NCI-H446 (cell line): ENCODE data around the gene FUBP3.
A peak's percentile ranks its signal among the peaks of the same experiment; 100 is the strongest.

Experiments
- DNase-seq, 2 experiments: peaks; one replicate each; lab custom pipeline; 2025; lab: John Stamatoyannopoulos, UW

The FUBP3 gene

GRCh38 chr9:130662099-130662969 lies 83.0 kb downstream of the FUBP3 start:
- no peak for DNase-seq

DNA sequence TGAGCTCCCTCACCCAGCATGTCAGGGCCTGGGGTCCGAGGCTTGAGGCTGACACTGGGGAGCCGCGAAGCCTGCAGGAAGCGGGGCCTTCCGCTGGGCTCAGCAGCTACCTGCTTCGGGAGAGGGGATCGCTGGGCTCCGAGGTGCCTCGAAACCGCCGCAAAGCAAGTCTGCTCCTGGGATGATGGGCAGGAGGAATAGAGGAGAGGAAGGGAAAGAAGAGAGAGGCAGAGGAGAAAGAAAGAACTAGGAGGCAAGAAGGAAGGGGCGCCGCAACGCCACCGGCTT lies 83.5 kb downstream of the FUBP3 start:
- no peak for DNase-seq

- DNase-seq, result no peak
Measured at GRCh38 chr9:130663258-130663976, 84.0 kb downstream of the FUBP3 start.

DNA sequence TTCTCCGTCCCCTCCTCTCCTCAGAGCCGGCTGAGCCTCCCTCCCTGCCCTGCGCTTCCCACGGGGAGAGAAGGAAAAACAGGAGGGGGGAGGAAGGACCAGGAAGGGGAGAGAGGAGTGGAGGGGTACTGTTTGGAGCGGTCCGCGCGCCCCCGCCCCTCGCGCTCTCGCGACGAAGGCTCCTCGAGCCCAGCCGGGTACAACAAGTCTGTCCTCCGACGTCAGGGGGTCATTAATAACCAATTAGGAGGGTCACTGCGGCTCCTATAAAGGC lies 84.5 kb downstream of the FUBP3 start:
- DNase-seq, result no peak

DNA sequence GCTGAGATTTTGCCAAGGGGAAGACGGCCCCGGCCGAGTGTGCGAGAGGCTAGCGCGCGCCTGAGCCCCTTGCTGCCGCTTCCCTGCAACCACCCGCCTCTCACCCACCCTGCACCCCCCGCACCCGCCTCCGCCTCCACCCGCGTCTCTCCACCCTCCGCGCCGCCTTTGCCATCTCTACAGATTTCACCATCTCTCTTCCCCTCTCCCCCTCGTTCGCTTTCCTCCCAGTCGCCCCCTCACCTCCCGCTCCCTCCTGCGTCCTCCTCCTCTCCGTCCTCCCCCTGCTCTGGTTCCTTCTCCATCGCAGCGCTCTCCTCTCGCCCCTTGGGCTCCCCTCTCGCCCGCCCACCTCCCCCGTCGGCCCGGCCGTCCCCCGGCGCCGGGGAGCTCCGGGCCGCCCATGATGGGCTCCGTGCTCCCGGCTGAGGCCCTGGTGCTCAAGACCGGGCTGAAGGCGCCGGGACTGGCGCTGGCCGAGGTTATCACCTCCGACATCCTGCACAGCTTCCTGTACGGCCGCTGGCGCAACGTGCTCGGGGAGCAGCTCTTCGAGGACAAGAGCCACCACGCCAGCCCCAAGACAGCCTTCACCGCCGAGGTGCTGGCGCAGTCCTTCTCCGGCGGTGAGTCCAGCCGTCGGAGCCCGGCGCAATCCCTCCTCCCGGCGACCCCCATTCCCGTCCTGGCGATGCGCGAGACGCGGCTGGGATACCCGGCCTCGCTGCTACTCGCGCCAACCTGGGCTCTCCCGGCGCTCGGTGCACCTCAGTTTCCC lies 85.1 kb downstream of the FUBP3 start, which contains the start of gene PRDM12:
Gene PRDM12 (plus strand): TSS at position 344 of the 778 bp plus-strand sequence. CDS start 60 bp downstream, at position 404.
- DNase-seq, result no peak

DNA sequence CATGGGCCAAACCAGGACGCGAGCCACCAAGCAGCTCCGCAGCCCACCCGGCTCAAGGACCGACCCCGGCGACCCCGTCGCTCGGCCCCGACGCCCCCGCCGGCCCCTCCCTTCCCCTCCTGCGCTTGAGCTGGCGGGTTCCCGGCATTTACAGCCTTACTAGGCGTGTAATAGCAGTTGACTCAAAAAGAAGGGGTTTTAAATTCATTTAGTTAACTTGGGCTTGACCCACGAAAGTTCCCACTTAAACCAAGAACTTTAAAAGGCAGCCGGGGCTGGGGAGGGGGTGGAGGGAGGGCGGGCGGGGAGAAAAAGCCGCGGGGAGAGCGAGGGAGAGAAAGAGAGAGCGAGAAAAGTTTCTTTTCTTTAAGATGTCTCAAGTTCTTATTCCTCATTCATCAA lies 85.7 kb downstream of the FUBP3 start:
- no peak for DNase-seq

GRCh38 chr9:130665431-130666392 lies 86.3 kb downstream of the FUBP3 start:
- DNase-seq, result no peak

DNA sequence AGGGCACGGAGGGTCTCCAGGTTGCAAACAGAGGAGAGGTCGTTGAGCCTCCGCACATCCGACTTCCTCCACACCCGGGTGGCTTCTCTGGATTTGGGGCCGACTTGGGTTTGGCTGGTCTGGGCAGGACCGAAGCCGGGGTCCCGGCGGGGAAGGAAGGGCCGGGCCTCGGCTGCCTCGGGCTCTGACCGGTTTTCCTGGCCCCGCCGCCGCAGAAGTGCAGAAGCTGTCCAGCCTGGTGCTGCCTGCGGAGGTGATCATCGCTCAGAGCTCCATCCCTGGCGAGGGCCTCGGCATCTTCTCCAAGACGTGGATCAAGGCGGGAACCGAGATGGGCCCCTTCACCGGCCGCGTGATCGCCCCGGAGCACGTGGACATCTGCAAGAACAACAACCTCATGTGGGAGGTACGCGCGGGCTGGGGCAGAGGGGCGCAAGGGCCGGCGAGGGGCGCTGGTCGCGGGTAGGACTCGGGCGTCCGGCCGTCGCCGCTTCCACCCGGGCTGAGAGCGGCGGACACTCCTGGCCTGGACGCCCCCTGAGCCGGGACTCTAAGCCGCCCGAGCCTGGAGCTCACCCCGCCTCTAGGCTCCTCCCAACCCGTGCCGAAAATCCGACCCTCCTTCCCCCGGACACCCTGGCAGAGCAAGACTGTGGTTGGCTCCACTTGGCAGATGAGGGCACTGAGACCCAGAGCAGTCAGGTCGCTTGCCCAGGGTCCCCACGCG lies 87.2 kb downstream of the FUBP3 start:
- DNase-seq, result no peak

DNA sequence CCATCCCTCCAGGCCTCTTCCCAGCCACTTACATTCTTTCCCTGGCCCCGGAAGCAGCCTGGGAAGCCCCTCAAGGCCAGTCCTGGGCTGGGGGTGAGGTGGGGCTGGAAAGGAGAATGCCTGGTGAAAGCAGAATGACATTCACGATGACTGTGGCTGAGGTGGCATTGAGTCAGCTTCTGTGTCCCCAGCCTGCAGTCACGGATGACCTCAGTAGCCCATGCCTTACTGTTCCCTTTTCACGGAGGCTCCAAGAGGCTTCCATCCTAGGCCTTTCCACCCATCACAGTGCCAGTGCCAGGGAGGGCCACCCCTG lies 87.7 kb downstream of the FUBP3 start:
- DNase-seq, result no peak

- DNase-seq, result no peak
Measured at GRCh38 chr9:130668196-130668595, 88.8 kb downstream of the FUBP3 start.

DNA sequence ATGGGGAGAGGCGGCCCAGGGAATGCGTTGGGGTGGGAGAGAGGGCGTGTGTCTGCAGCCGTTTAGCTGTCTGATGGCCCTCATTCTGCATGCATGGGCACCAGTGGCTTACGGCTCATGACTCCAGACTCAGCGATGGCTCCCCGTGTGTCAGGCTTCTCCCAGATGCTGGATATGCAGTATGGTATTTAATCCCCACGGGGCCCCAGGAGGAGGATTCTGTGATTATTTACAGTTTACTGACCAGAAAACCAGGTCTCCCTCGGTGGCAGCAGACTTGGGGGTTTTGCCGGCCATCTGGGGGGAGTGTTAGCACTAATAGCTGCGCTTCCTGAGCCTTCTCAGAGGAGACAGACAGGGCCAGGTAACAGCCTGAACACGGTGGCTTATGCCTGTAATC lies 89.3 kb downstream of the FUBP3 start:
- DNase-seq, result no peak

DNA sequence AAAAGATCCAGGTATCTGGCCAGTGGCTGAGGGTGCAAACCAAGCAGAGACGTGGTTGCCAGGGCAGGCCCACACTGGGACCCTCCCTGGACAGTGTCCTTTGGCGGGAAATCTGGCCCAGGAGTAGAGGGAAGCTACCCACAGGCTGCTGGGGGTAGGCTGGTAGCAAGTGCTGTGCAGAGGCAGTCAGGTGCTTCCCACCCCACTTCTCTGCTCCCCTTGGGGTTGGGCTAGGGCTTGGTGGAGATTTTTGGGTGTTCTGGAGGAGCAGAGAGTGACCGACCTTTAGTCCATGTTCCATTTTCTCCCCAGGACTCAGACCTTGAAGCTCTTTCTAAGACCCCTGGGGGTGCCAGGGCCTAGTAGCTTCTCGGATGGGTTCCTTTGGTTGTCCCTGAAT lies 90.6 kb downstream of the FUBP3 start:
- no peak for DNase-seq

GRCh38 chr9:130670644-130671043 lies 91.3 kb downstream of the FUBP3 start:
- no peak for DNase-seq

GRCh38 chr9:130672466-130672865 lies 93.1 kb downstream of the FUBP3 start:
- DNase-seq, result peak in 1 of 2 experiments; percentile 39

DNA sequence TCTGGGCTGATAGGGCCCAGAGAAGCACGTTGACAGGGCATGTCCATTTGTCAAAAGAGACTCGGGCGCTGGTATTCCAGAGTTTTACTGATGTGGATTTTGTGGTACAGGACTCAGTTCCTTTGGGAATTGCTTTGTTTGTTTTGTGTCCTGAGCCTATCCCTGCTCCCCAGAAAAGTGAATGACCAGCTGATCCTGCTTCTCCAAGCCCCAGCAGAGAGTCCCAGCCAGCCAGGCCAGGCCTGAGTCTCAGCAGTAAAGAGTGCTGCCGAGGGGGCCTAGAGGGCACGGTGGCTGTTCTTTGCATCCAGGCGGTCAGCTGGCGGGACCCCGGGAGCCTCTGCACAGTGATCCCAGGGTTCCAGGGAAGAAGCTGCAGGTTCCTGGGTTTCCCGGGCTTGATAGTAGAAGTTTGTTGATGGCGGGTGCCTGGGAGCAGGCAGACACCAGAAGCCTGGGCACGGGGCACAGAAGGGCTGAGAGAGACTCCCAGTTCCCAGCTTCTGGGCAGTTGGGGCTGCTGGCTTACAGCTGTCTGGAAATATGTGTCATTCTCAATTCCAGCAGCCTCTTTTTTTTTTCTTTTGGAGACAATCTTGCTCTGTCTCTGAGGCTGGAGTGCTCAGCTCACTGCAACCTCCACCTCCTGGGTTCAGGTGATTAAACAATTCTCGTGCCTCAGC lies 93.7 kb downstream of the FUBP3 start:
- no peak for DNase-seq

- DNase-seq, result peak; percentile 44 to 79
Measured at GRCh38 chr9:130675396-130675795, 96.0 kb downstream of the FUBP3 start.

DNA sequence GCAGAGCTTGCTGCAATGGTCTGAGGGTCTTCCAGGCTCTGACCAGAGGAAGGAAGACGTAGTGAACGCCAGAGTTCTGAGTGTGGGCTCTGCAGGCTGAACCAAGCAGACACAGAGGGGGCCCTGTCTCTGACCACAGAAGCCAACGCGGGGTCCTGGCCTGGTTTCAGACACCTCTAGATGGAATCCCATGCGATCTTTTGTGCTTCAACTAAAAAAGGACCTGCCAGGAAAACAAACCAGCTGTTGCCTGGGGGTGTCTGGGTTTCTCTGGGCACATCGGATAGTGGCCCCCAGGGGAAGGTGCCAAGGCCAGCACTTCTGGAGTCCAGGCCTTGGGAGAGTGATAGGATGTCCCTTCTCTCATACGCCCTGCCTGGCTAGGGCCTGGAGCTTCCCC lies 97.9 kb downstream of the FUBP3 start:
- no peak for DNase-seq

DNA sequence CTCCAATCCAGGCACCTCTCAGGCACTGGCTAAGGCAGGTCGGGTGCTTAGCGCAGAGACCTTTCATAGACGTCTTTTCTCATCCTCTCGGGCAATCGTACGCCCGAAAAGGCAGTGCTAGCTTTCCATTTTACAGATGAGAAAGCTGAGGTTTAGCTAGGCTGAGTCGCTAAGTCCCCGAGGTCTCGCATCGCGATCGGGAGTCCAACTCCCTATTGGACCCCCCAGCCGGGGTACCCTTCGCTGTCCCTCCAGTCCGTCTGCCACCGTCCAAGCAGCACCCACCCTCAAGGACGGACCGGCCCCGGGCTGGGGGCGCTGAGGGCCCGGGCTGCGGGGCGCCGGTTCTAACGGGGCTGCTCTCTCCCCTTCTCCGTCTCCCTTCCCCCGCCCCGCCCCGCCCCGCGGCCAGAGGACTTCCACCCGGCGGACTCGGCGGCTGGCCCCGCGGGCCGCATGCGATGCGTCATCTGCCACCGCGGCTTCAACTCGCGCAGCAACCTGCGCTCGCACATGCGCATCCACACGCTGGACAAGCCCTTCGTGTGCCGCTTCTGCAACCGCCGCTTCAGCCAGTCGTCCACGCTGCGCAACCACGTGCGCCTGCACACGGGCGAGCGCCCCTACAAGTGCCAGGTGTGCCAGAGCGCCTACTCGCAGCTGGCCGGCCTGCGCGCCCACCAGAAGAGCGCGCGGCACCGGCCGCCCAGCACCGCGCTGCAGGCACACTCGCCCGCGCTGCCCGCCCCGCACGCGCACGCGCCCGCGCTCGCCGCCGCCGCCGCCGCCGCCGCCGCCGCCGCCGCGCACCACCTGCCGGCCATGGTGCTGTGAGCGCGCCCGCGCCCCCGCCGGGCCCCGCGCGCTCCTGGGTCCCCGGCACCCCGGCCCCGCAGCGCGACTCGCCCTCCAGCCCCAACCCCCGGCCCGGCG lies 101.7 kb downstream of the FUBP3 start:
- peak in 1 of 2 experiments; percentile 27 for DNase-seq

DNA sequence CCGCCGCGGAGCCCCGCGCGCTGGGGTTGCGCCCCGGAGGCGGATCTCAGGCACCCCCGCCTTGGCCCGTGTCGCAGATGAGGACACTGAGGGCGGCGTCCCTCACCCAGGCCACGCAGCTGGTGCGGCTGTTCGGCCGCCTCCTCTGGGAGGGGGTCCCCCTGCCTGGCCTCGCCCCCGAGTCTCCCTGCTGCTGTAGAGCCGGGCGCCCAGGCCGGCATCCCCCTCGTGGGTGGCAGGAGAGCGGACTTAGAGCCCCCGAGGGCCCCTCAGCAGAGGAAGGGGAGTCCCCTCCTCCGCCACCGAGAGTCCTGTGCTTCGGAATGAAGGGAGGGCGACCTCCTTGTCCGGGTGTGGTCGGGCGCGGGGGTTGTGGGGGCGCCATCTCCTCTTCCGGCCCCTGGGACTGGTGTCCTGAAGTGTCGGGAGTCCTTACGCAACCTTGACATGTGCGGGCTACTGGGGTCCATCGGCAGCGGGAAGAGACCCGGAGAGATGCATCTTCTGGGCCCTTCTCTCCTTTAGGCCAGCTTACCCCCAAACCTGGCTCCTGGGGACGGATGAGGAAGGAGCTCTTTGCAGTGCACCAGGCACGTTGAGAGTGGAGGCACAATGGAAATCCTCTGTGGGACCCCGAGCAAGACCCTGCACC lies 102.5 kb downstream of the FUBP3 start:
- DNase-seq, result no peak
